ENCODE data around the gene EPB41L1.

Gene EPB41L1

GRCh38 chr20:36264426-36265246, 110.1 kb downstream of the EPB41L1 start:
- FAIRE-seq = no peak

- no peak for FAIRE-seq
Measured at GRCh38 chr20:36266189-36266588, 111.6 kb downstream of the EPB41L1 start.

- FAIRE-seq = no peak
Measured at GRCh38 chr20:36267605-36268381, 113.3 kb downstream of the EPB41L1 start.

- no peak for FAIRE-seq
Measured at GRCh38 chr20:36268440-36269342, 114.2 kb downstream of the EPB41L1 start.

GRCh38 chr20:36269507-36269906, 115.0 kb downstream of the EPB41L1 start:
- no peak for FAIRE-seq

- FAIRE-seq = no peak
Measured at GRCh38 chr20:36270744-36271638, 116.5 kb downstream of the EPB41L1 start.

- no peak for FAIRE-seq
Measured at GRCh38 chr20:36271639-36272546, 117.4 kb downstream of the EPB41L1 start.

GRCh38 chr20:36272547-36273220, 118.1 kb downstream of the EPB41L1 start:
- no peak for FAIRE-seq

GRCh38 chr20:36273414-36274180, 119.1 kb downstream of the EPB41L1 start:
- FAIRE-seq = no peak

GRCh38 chr20:36274181-36274841, 119.8 kb downstream of the EPB41L1 start:
- FAIRE-seq = no peak

- FAIRE-seq = no peak
Measured at GRCh38 chr20:36275011-36275410, 120.5 kb downstream of the EPB41L1 start.

GRCh38 chr20:36275441-36276189, 121.1 kb downstream of the EPB41L1 start:
- no peak for FAIRE-seq

GRCh38 chr20:36277546-36277945, 123.0 kb downstream of the EPB41L1 start:
- no peak for FAIRE-seq

- no peak for FAIRE-seq
Measured at GRCh38 chr20:36279362-36279761, 124.8 kb downstream of the EPB41L1 start.

- FAIRE-seq = no peak
Measured at GRCh38 chr20:36279776-36280175, 125.2 kb downstream of the EPB41L1 start.

GRCh38 chr20:36281785-36282380, 127.3 kb downstream of the EPB41L1 start:
- no peak for FAIRE-seq
